Astrocyte (in vitro differentiated cells and primary cell): ENCODE measurements around the gene ZKSCAN3. TPM values are rescaled to one million over a fixed set of nuclear protein-coding genes. Genes with fewer than 3 reads are reported as not detected.

Source experiments
- DNase-seq: peaks from one replicate; pipeline ENCODE4 v3.0.0-alpha.2; 2010; ENCODE audit warnings: low read depth
- FAIRE-seq: peaks from 2 replicates; lab custom pipeline; 2011; peaks lifted over from hg19 to GRCh38; lab: Jason Lieb, UNC
- H2AFZ ChIP-seq: 2 replicates; pipeline ENCODE4 v1.6.0; 2012; ENCODE audit warnings: low read depth, low read length, inconsistent platforms
- H3K27ac ChIP-seq: 2 replicates; pipeline ENCODE4 v1.5.1; 2011; ENCODE audit warnings: low read depth, low read length, inconsistent platforms
- H3K27me3 ChIP-seq: 2 replicates; pipeline ENCODE4 v1.6.0; 2011; ENCODE audit warnings: low read length, inconsistent platforms; ENCODE audit not compliant: insufficient read depth
- H3K36me3 ChIP-seq: 2 replicates; pipeline ENCODE4 v1.5.1; 2011; ENCODE audit warnings: low read length, inconsistent platforms; ENCODE audit not compliant: insufficient read depth
- H3K4me1 ChIP-seq: 2 replicates; pipeline ENCODE4 v1.5.1; 2011; ENCODE audit warnings: low read length, inconsistent platforms; ENCODE audit not compliant: insufficient read depth
- H3K4me2 ChIP-seq: 2 replicates; pipeline ENCODE4 v1.6.0; 2012; ENCODE audit warnings: low read length, inconsistent platforms
- H3K4me3 ChIP-seq: 2 replicates; pipeline ENCODE4 v1.5.1; 2011; ENCODE audit warnings: low read depth, mild to moderate bottlenecking, low read length, inconsistent platforms; ENCODE audit not compliant: insufficient read depth
- H3K79me2 ChIP-seq: 2 replicates; pipeline ENCODE4 v1.6.0; 2012; ENCODE audit warnings: mild to moderate bottlenecking, low read length, inconsistent platforms; ENCODE audit not compliant: insufficient read depth
- H3K9ac ChIP-seq: 2 replicates; pipeline ENCODE4 v1.6.0; 2012; ENCODE audit warnings: mild to moderate bottlenecking, low read length, inconsistent platforms
- H3K9me3 ChIP-seq: 2 replicates; pipeline ENCODE4 v1.5.1; 2012; ENCODE audit warnings: low read depth, mild to moderate bottlenecking, low read length, inconsistent platforms; ENCODE audit not compliant: insufficient read depth
- H4K20me1 ChIP-seq: 2 replicates; pipeline ENCODE4 v1.6.0; 2012; ENCODE audit warnings: low read length, inconsistent platforms; ENCODE audit not compliant: insufficient read depth
- H3K27ac Mint-ChIP-seq: one replicate; pipeline ENCODE4 v1.8.0; 2021; ENCODE audit warnings: mild to moderate bottlenecking, mixed read lengths; ENCODE audit not compliant: unreplicated experiment
- H3K27me3 Mint-ChIP-seq: one replicate; pipeline ENCODE4 v1.8.0; 2021; ENCODE audit warnings: low read depth, mixed read lengths; ENCODE audit not compliant: unreplicated experiment
- H3K36me3 Mint-ChIP-seq: one replicate; pipeline ENCODE4 v1.8.0; 2021; ENCODE audit warnings: low read depth, mixed read lengths; ENCODE audit not compliant: unreplicated experiment
- H3K4me1 Mint-ChIP-seq: one replicate; pipeline ENCODE4 v1.8.0; 2021; ENCODE audit warnings: low read depth, mixed read lengths; ENCODE audit not compliant: unreplicated experiment
- H3K4me3 Mint-ChIP-seq: one replicate; pipeline ENCODE4 v1.8.0; 2021; ENCODE audit warnings: mild to moderate bottlenecking, moderate library complexity, mixed read lengths; ENCODE audit not compliant: unreplicated experiment
- H3K9me3 Mint-ChIP-seq: one replicate; pipeline ENCODE4 v1.8.0; 2021; ENCODE audit warnings: mild to moderate bottlenecking, mixed read lengths; ENCODE audit not compliant: unreplicated experiment
- CTCF ChIP-seq: IDR thresholded peaks from 2 replicates; pipeline ENCODE4 v1.5.1; 2011; ENCODE audit warnings: low read depth, mild to moderate bottlenecking, inconsistent platforms, low read length, moderate library complexity; ENCODE audit not compliant: insufficient read depth
- EZH2 ChIP-seq: IDR thresholded peaks from 2 replicates; pipeline ENCODE4 v1.6.1; 2012; ENCODE audit warnings: mild to moderate bottlenecking, low read length, inconsistent platforms; ENCODE audit not compliant: insufficient read depth
- total RNA-seq: library from RNA; stranded (reverse); gene quantifications from 2 replicates; pipeline ENCODE4 v1.2.1, GENCODE V29; 2021

Gene ZKSCAN3
- total RNA-seq, 1 donor from 2014 or later: 8.0 TPM

GRCh38 chr6:28354688-28355554 is 5.2 kb downstream of the ZKSCAN3 start:
- Mint-ChIP-seq H3K36me3 (peaks cover 3% of the 10 kb centered on the region), H3K27ac (no peak overlapping the region), H3K27me3 (no peaks in the 10 kb centered on the region), H3K9me3 (no peaks in the 10 kb centered on the region), H3K4me3 (no peak overlapping the region), H3K4me1 (peaks cover 13% of the 10 kb centered on the region)
- Histone ChIP-seq H3K9me3 (no peaks in the 10 kb centered on the region), H3K27ac (peak overlapping the region; percentile 57), H2AFZ (no peak overlapping the region), H3K9ac (peak overlapping the region; percentile 90), H3K4me3 (peak overlapping the region; percentile 86), H3K4me2 (peak overlapping the region; percentile 97), H3K36me3 (no peaks in the 10 kb centered on the region), H4K20me1 (no peaks in the 10 kb centered on the region), H3K79me2 (peaks cover 47% of the 10 kb centered on the region), H3K27me3 (no peaks in the 10 kb centered on the region), H3K4me1 (peaks cover 16% of the 10 kb centered on the region)
- DNase-seq (no peak), FAIRE-seq (no peak)
- TF ChIP-seq EZH2 (no peak), CTCF (no peak)

GRCh38 chr6:28355743-28356665 is 6.3 kb downstream of the ZKSCAN3 start:
- Mint-ChIP-seq H3K27ac (peak overlapping the region; percentile 84), H3K4me3 (peak overlapping the region; percentile 78), H3K4me1 (peaks cover 11% of the 10 kb centered on the region), H3K9me3 (no peaks in the 10 kb centered on the region), H3K27me3 (no peaks in the 10 kb centered on the region), H3K36me3 (peaks cover 3% of the 10 kb centered on the region)
- no peaks in the 10 kb centered on the region for H3K9me3 ChIP-seq
- H3K27me3 ChIP-seq: no peaks in the 10 kb centered on the region
- no peaks in the 10 kb centered on the region for H4K20me1 ChIP-seq
- H2AFZ ChIP-seq: peak overlapping the region; percentile 76
- H3K4me3 ChIP-seq: peak overlapping the region; percentile 86
- no peaks in the 10 kb centered on the region for H3K36me3 ChIP-seq
- peaks cover 16% of the 10 kb centered on the region for H3K4me1 ChIP-seq
- peak overlapping the region; percentile 57 for H3K27ac ChIP-seq
- peak overlapping the region; percentile 90 for H3K9ac ChIP-seq
- FAIRE-seq: peak; percentile 41
- H3K79me2 ChIP-seq: peaks cover 36% of the 10 kb centered on the region
- H3K4me2 ChIP-seq: peak overlapping the region; percentile 97
- TF ChIP-seq CTCF (peak; percentile 84), EZH2 (no peak)
- DNase-seq: peak; percentile 80
